PC-3 (cell line): Measurements from ENCODE around the gene TRMT5. TPM values are rescaled to one million over a fixed set of nuclear protein-coding genes. Genes with fewer than 3 reads are reported as not detected.

Source experiments
- ATAC-seq: fragments of 200-7000 bp; cut with Tn5 transposase; 2 replicates; pipeline ENCODE4 v1.9.1; 2020; ENCODE audit warnings: mild to moderate bottlenecking, moderate library complexity
- BruUV-seq: library from RNA; stranded (reverse); fragments of 400-500 nt; replicated peaks from 2 replicates; lab custom pipeline; 2021; lab: Mats Ljungman, UMichigan
- CTCF ChIA-PET: fragments of 300-600 bp; sonication (Branson Sonifier 250); formaldehyde crosslinking; loops from one replicate; lab custom pipeline; 2022; ENCODE audit warnings: antibody characterized with exemption; lab: Charles Lee
- POLR2A ChIA-PET: fragments of 300-600 bp; sonication (Branson Sonifier 250); formaldehyde crosslinking; loops from one replicate; lab custom pipeline; 2022; ENCODE audit warnings: antibody characterized with exemption; ENCODE audit not compliant: unreplicated experiment; lab: Charles Lee
- DNase-seq: peaks from one replicate; pipeline ENCODE4 v3.0.0-alpha.2; 2015
- H2AFZ ChIP-seq: fragments of 300-600 bp; sonication (generic); 2 replicates; pipeline ENCODE4 v1.6.0; 2016; ENCODE audit warnings: antibody characterized with exemption, low read length
- H3F3A ChIP-seq: fragments of 300-600 bp; sonication (generic); one replicate; pipeline ENCODE4 v1.6.0; 2017; ENCODE audit warnings: antibody characterized with exemption, low read length, control low read depth, mild to moderate bottlenecking; ENCODE audit not compliant: unreplicated experiment
- H3K27ac ChIP-seq: fragments of 300-600 bp; sonication (generic); 2 replicates; pipeline ENCODE4 v1.5.1; 2016; ENCODE audit warnings: mild to moderate bottlenecking, low read length
- H3K27me3 ChIP-seq: fragments of 300-600 bp; sonication (generic); 2 replicates; pipeline ENCODE4 v1.6.1; 2016; ENCODE audit warnings: low read length, mixed read lengths
- H3K36me3 ChIP-seq: fragments of 300-600 bp; sonication (generic); 2 replicates; pipeline ENCODE4 v1.6.1; 2016; ENCODE audit warnings: low read depth, mixed run types, low read length, mixed read lengths
- H3K4me1 ChIP-seq: fragments of 300-600 bp; sonication (generic); 2 replicates; pipeline ENCODE4 v1.5.1; 2016; ENCODE audit warnings: low read length; ENCODE audit not compliant: insufficient read depth
- H3K4me2 ChIP-seq: fragments of 300-600 bp; sonication (generic); 2 replicates; pipeline ENCODE4 v1.6.0; 2016; ENCODE audit warnings: low read length
- H3K4me3 ChIP-seq: fragments of 300-600 bp; sonication (generic); 2 replicates; pipeline ENCODE4 v1.5.1; 2016; ENCODE audit warnings: mild to moderate bottlenecking, low read length, mixed read lengths
- H3K79me2 ChIP-seq: fragments of 300-600 bp; sonication (generic); 2 replicates; pipeline ENCODE4 v1.6.1; 2017; ENCODE audit warnings: low read length, mixed read lengths
- H3K9ac ChIP-seq: fragments of 300-600 bp; sonication (generic); 2 replicates; pipeline ENCODE4 v1.6.0; 2016; ENCODE audit warnings: mild to moderate bottlenecking, low read length
- H3K9me2 ChIP-seq: fragments of 300-600 bp; sonication (generic); replicated peaks from 2 replicates; pipeline ENCODE4 v1.6.1; 2016; ENCODE audit warnings: mixed run types, low read length, mixed read lengths
- H3K9me3 ChIP-seq: fragments of 300-600 bp; sonication (generic); 2 replicates; pipeline ENCODE4 v1.6.1; 2016; ENCODE audit warnings: low read length, mixed read lengths
- H4K20me1 ChIP-seq: fragments of 300-600 bp; sonication (generic); 2 replicates; pipeline ENCODE4 v1.6.1; 2016; ENCODE audit warnings: low read length, mixed read lengths
- CTCF ChIP-seq: fragments of 300-600 bp; sonication (generic); conservative IDR thresholded peaks from 2 replicates; pipeline ENCODE4 v1.5.1; 2017; ENCODE audit warnings: antibody characterized with exemption, low read depth, mild to moderate bottlenecking, low read length
- EZH2 ChIP-seq: fragments of 300-600 bp; sonication (generic); IDR thresholded peaks from one replicate; pipeline ENCODE4 v1.6.1; 2017; ENCODE audit warnings: antibody characterized with exemption, mild to moderate bottlenecking, low read length; ENCODE audit not compliant: unreplicated experiment
- EZH2phosphoT487 ChIP-seq: fragments of 300-600 bp; sonication (generic); IDR thresholded peaks from 2 replicates; pipeline ENCODE4 v1.6.1; 2018; ENCODE audit warnings: mild to moderate bottlenecking, antibody characterized with exemption, low read length, borderline replicate concordance
- intact Hi-C: fragments of 100-400 bp; cut with micrococcal nuclease; formaldehyde crosslinking; loops from 2 replicates; pipeline ENCODE4 v1.9.0; 2023
- total RNA-seq: library from RNA; depleted of rRNA; stranded (reverse); fragments of >200 nt; gene quantifications from 2 replicates; pipeline ENCODE4 v1.2.3, GENCODE V29; 2014

TRMT5 gene
- total RNA-seq, 1 experiment from 2014 or later, result 12.8 TPM

GRCh38 chr14:60968099-60968498, 12.8 kb downstream of the TRMT5 start:
- no peaks in the 10 kb centered on the region; the same call in 1 of the 2 replicates for H3K36me3 ChIP-seq
- H3K4me2 ChIP-seq, result no peak overlapping the region
- H2AFZ ChIP-seq, result no peak overlapping the region
- ChIA-PET POLR2A (interaction anchor here (0.6 kb wide), 1 partner anchor 652 kb away, joined by 3 read pairs; no protein-coding TSS in a partner anchor), CTCF (no interaction called here)
- H3K9me2 ChIP-seq, result no peaks in the 10 kb centered on the region
- H4K20me1 ChIP-seq, result no peaks in the 10 kb centered on the region
- H3F3A ChIP-seq, result peaks cover 4% of the 10 kb centered on the region
- no peaks in the 10 kb centered on the region for H3K9me3 ChIP-seq
- H3K79me2 ChIP-seq, result no peaks in the 10 kb centered on the region
- no peak overlapping the region for H3K27ac ChIP-seq
- peaks cover 5% of the 10 kb centered on the region; the same call in 1 of the 2 replicates for H3K4me1 ChIP-seq
- ATAC-seq (no peak), DNase-seq (no peak)
- H3K27me3 ChIP-seq, result no peaks in the 10 kb centered on the region
- no peak overlapping the region for H3K4me3 ChIP-seq
- no TSS peak for BruUV-seq
- TF ChIP-seq CTCF (no peak), EZH2 (no peak), EZH2phosphoT487 (no peak)
- intact Hi-C loops, result loop anchor here (5.0 kb wide), 3 partner anchors 161 to 321 kb away; partner anchors contain the start of gene SIX1
- H3K9ac ChIP-seq, result no peak overlapping the region

GRCh38 chr14:60965402-60965801, 15.5 kb downstream of the TRMT5 start:
- Histone ChIP-seq H4K20me1 (no peaks in the 10 kb centered on the region), H3K9me2 (no peaks in the 10 kb centered on the region), H3K4me2 (no peak overlapping the region), H3K4me3 (no peak overlapping the region), H3K79me2 (no peaks in the 10 kb centered on the region), H3F3A (peaks cover 4% of the 10 kb centered on the region), H3K4me1 (peaks cover 5% of the 10 kb centered on the region; the same call in 1 of the 2 replicates), H3K9me3 (no peaks in the 10 kb centered on the region), H2AFZ (no peak overlapping the region), H3K27ac (peak overlapping the region; percentile 27), H3K9ac (no peak overlapping the region), H3K36me3 (no peaks in the 10 kb centered on the region), H3K27me3 (no peaks in the 10 kb centered on the region)
- intact Hi-C loops, result loop anchor here (1.0 to 5.0 kb wide), 7 partner anchors 15 to 318 kb away; partner anchors contain the start of genes SIX1 and SIX4
- peak; percentile 92 for ATAC-seq
- TF ChIP-seq CTCF (no peak), EZH2phosphoT487 (no peak), EZH2 (no peak)
- DNase-seq, result peak; percentile 66
- POLR2A ChIA-PET, result interaction anchor here (0.5 to 1.0 kb wide), 6 partner anchors 9 to 316 kb away, joined by 3 to 5 read pairs (median 4); partner anchors contain the start of genes SLC38A6 and TRMT5
- CTCF ChIA-PET, result no interaction called here
- BruUV-seq, result no TSS peak

GRCh38 chr14:60964904-60965303, 16.0 kb downstream of the TRMT5 start:
- Histone ChIP-seq H3K9me2 (no peaks in the 10 kb centered on the region), H3K27ac (peak overlapping the region; percentile 27), H3K9ac (no peak overlapping the region), H3K9me3 (no peaks in the 10 kb centered on the region), H3K4me2 (no peak overlapping the region), H3F3A (peaks cover 4% of the 10 kb centered on the region), H3K4me1 (peaks cover 5% of the 10 kb centered on the region; the same call in 1 of the 2 replicates), H3K27me3 (no peaks in the 10 kb centered on the region), H2AFZ (no peak overlapping the region), H3K4me3 (no peak overlapping the region), H3K36me3 (no peaks in the 10 kb centered on the region), H4K20me1 (no peaks in the 10 kb centered on the region), H3K79me2 (no peaks in the 10 kb centered on the region)
- peak; percentile 76 for ATAC-seq
- ChIA-PET POLR2A (interaction anchor here (0.7 to 1.0 kb wide), 3 partner anchors 16 to 315 kb away, joined by 3 to 5 read pairs (median 5); partner anchors contain the start of genes SLC38A6 and TRMT5), CTCF (no interaction called here)
- intact Hi-C loops, result loop anchor here (1.0 to 5.0 kb wide), 7 partner anchors 15 to 318 kb away; partner anchors contain the start of genes SIX1 and SIX4
- BruUV-seq, result no TSS peak
- peak; percentile 38 for DNase-seq
- TF ChIP-seq EZH2 (no peak), CTCF (no peak), EZH2phosphoT487 (no peak)
